HG02884 (cell line): ENCODE results near the gene MT1X.
"Not testable (repeated sequence)": the region's sequence is repeated elsewhere in the genome, so short reads cannot be mapped to it uniquely, and the experiment has no call there.

ENCODE experiments used
- ATAC-seq: cut with Tn5 transposase; IDR thresholded peaks from one replicate; pipeline ENCODE4 v1.9.1; 2021; ENCODE audit warnings: mild to moderate bottlenecking, moderate library complexity; ENCODE audit not compliant: unreplicated experiment

The MT1X gene

GRCh38 chr16:56652600-56652999 is 29.7 kb upstream of the MT1X start:
- ATAC-seq = no peak

GRCh38 chr16:56653218-56653617 is 29.1 kb upstream of the MT1X start:
- no peak for ATAC-seq

GRCh38 chr16:56657555-56658326 is 24.5 kb upstream of the MT1X start, which contains the start of gene MT1F:
Gene MT1F, plus strand, starts transcription at chr16:56657959. Its CDS starts 100 bp downstream, at chr16:56658059.
- no peak for ATAC-seq

GRCh38 chr16:56658327-56658875 is 23.9 kb upstream of the MT1X start:
- no peak for ATAC-seq

GRCh38 chr16:56662357-56663354 is 19.6 kb upstream of the MT1X start:
- no peak for ATAC-seq

GRCh38 chr16:56664506-56664905 is 17.8 kb upstream of the MT1X start:
- no peak for ATAC-seq

DNA sequence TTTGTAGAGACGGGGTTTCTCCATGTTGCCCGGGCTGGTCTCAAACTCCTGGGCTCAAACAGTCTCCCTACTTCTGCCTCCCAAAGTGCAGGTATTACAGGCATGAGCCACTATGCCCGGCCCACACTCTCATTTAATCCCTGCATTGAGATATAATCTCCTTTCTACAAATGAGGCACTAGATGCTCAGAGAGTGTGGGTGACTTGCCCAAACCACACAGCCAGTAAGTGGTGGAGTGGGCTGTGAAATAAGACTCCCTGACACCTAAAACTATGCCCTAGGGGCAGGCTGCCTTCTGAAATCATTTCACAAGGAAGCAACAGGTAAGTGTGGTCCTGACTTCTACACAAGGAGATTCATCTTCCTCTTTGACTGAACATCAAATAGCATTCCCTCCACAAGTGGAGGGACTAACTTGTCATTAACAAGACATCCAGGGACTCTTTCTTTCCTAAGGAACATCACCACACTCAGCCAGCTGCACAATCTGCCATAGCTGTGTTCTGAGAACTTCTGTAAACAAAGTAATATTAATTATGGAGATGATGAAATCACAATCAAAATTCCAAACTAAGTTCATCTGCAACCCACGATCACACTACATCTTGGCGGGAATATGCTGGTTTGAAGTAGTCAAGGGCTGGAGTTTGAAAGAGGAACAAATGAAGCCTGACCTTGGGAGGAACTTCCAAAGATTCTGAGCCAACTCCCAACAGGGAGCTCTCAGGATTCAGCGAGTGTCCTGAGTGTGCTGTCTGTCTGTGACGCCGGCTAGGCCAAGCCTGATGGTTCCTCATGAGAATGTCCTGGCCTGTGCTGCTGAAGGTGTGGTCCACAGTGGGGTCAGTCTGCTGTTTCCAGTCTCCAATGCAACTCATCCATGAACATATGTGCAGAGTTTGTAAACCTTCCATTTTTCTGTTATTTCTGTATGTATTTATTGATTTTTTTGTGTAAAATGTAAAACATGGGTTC is 16.7 kb upstream of the MT1X start:
- ATAC-seq = not testable (repeated sequence)

- ATAC-seq = no peak
Observed at GRCh38 chr16:56667581-56668571, 14.4 kb upstream of the MT1X start, which contains the start of gene MT1G. Gene MT1G, minus strand, starts transcription at chr16:56668065. Its CDS starts 72 bp downstream, at chr16:56667993.

GRCh38 chr16:56669005-56669839 is 13.0 kb upstream of the MT1X start, which contains the start of gene MT1H:
Gene MT1H, plus strand, starts transcription at chr16:56669814. Its CDS starts 71 bp downstream, at chr16:56669885.
- ATAC-seq = no peak

GRCh38 chr16:56669840-56670619 is 12.2 kb upstream of the MT1X start:
- no peak for ATAC-seq

DNA sequence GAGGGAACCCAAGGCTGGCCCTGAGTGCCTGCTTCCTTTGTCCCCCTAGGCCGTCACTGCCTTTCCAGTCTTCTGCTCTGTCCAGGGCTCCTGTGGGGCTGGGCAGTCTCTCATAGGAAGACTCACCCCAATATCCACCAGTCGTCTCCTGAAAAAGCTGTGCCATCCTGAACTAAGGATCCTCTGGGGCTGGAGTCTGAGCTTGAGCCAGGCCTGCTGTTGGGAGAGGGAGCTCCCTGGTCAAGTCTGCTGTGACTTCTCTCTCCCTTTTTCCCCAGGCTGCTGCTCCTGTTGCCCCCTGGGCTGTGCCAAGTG is 11.7 kb upstream of the MT1X start:
- ATAC-seq = no peak

GRCh38 chr16:56671691-56672090 is 10.6 kb upstream of the MT1X start:
- ATAC-seq = not testable (repeated sequence)

DNA sequence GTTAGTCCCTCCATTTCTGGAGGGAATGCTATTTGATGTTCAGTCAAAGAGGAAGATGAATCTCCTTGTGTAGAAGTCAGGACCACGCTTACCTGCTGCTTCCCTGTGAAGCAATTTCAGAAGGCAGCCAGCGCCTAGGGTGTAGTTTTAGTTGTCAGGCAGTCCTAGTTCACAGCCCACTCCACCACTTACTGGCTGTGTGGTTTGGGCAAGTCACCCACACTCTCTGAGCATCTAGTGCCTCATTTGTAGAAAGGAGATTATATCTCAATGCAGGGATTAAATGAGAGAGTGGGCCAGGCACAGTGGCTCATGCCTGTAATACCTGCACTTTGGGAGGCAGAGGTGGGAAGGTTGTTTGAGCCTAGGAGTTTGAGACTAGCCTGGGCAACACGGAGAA is 10.1 kb upstream of the MT1X start:
- not testable (repeated sequence) for ATAC-seq

GRCh38 chr16:56672761-56673536 is 9.3 kb upstream of the MT1X start:
- no peak for ATAC-seq

DNA sequence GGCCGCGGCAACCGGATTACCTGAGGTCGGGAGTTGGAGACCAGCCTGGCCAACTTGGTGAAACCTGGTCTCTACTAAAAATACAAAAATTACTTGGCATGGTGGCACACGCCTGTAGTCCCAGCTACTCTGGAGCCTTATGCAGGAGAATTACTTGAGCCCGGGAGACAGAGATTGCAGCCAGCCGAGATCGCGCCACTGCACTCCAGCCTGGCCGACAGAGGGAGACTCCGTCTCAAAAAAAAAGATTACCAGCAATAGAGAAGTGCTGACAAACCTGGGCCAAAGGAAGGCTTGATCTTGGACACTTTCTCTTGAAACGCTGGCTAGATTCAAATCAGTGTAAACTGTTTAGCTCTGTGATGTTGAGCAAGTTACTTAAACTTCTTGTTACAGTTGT is 8.3 kb upstream of the MT1X start:
- ATAC-seq = no peak

- ATAC-seq = not testable (repeated sequence)
Observed at GRCh38 chr16:56674570-56674969, 7.7 kb upstream of the MT1X start.
